DMS153 (cell line): ENCODE measurements around the gene PFKFB3.

ENCODE experiments used
- DNase-seq: peaks from one replicate; lab custom pipeline; 2025; lab: John Stamatoyannopoulos, UW

Gene PFKFB3

GRCh38 chr10:6300784-6301460 lies 98.2 kb downstream of the PFKFB3 start:
- no peak for DNase-seq

GRCh38 chr10:6301488-6302075 lies 98.8 kb downstream of the PFKFB3 start:
- no peak for DNase-seq
